CD4-positive, alpha-beta T cell treated with Interleukin-17A for 1 hour (primary cell): ENCODE results near the gene KCNJ16.

Experiments used
- DNase-seq: peaks from one replicate; pipeline ENCODE4 v3.0.0-alpha.2; 2020

KCNJ16 gene

DNA sequence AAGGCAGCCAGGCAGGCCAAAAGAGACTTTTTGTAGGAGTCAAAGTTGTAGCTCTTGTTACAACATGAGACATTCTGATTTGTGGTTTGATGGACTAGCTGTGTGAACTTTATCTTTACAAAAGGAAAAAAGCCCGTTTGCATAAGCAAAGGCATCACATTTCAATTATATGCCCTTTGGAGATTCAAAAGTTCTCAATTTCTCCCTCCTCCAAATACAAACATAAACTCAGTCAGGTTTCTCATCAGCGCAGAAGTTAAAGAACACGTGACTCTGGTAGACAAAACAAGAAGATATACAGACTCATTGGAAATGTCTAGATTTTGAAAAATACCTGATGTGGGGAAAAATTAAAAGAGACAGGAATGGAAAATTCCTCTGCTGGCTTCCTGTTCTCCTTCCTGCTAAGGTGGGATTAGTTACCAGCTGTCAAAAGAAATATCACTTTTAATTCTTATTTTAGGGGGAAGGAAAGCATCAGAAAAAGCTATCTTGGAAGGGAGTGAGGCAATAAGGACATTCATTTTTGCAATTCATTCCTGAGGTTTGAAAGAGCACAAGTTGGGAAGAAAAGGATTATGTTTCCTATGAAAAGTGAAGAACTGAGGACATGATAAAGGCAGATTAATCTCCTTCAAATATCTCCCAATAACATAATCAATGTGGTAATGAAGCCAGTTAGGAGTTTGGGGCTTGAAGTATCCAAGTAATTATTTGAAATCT is 4.6 kb upstream of the KCNJ16 start:
- no peak for DNase-seq

DNA sequence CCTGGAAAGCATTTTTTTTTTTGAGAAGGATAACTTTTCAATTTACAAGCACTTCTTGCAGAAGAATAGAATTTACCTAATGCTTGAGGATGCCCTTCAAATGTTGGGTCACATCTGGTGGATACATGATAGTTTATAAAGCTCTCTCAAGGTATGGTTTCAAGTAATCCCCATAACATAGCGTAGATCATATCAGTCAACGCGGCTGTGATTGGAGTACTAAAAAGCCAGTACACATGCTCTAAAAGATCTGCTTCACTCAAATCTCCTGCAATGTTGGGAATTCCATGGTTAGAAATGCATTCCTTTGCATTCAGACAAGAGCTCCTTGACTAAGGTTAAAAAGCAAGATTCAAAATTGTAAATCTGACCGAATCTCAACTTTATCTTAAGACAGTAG is 3.9 kb upstream of the KCNJ16 start:
- DNase-seq: no peak

DNA sequence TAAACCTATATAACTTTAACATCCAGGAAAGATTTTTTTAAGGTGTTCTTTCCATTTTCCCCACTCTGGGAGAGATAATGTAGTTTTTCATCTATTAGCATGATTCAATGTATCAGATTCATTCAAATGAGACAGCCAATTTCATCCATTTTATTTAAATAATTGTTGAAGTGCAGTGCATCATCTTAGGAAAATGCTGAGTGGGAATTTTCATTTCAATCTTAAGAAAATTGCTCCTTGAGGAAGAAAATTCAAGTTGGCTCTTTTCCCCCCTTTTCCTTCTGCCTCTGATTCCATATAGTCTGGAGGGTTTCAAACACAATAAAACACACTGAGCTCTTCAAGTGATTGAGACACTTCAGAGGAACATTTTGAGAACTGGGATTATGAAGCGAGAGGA is 3.4 kb upstream of the KCNJ16 start:
- DNase-seq: no peak

DNA sequence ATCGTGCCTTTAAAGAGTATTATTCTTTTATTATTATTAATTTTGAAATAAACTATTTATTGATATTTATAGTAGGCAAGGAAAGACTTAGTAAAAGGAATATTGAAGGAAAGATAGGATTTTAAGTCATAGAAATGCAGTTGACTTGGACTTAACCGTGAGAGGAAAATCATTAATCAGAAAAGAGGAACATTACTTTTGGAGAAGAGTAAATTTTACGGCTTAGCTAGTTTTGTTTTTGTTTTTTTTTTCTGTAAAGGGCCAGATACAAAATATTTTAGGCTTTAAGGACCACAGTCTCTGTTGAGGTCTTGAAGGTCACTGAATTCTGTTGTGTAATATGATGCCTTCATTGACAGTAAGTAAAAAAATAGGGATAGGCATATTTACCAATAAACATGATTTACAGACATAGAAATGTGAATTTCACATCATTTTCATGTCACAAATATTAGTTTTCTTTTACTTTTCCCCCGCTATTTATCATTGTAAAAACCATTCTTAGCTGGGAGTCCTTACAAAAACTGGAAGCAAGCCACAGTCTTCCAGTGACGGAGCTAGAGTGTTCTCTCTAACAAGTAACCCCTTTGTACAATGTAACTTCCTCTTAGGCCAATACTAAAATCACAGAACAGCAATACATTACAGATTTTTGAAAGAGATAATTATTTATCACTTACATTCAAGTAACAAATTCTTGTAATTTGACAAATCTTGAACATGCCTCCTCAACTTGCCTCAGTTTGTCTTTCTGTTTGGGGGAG is 2.3 kb upstream of the KCNJ16 start:
- no peak for DNase-seq

DNA sequence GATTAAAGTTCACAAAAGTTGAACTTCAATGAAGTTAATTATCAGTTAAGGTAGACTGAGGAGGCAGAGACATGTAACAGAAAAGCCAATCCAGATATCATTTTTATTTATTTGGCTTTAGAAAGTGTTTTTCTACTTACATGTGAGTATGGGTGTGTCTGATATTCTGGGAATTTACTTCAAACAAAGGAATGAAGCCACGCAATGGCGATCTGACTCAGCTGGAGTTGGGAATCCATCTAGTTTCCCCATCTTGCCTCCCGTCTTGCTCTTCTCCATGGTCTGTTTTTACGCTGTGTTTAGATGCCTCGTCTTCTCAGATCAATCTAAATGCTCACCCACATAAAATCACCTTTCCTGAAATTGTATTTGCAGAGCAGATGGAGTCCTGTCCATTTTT is 1.7 kb upstream of the KCNJ16 start:
- no peak for DNase-seq

DNA sequence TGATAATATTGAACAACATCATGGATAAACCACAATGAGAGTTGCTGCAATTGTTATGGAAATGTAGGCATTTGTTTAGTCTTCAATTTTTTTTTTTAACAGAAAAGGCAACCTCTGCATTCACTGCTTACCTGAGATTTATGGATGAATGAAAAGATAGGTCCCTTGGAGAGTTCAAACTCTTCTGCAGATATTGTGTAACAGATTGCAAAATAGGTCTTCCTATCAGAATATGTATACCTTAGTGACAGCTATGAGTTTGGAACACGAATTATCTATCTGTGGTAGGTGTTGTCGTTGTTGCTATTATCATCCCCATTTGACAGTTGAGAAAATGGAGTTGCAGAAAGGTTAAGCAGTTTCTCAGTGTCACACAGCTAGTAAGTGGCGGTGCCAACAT is 1.2 kb upstream of the KCNJ16 start:
- DNase-seq: no peak

DNA sequence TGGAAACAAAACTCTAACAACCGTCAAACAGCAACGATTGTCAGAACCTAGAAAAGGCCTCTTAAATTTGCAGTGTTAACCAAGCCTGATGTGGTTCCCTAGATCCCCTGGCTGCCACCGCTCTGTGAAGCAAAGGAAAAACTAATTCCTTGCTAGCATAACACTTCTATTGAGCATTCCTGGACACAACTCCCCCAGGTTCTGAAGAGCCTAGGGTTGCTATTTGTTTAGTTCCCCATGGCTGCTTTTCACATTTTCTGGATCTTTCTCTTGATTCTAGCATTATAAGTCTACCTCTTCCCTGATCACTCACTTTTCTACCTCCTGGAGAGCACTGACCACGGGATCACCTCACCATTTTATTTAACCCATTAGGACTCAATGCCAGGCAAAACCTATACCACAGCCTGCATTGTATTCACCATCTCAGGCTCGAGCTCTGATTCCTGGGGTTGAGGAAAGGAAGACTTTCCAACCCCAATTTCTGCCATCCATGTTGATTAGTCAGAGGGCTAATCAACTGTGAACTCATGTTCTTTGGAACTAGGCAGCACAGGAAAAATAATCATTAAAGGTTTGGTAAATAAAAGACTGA is 692 bp upstream of the KCNJ16 start:
- DNase-seq: no peak

DNA sequence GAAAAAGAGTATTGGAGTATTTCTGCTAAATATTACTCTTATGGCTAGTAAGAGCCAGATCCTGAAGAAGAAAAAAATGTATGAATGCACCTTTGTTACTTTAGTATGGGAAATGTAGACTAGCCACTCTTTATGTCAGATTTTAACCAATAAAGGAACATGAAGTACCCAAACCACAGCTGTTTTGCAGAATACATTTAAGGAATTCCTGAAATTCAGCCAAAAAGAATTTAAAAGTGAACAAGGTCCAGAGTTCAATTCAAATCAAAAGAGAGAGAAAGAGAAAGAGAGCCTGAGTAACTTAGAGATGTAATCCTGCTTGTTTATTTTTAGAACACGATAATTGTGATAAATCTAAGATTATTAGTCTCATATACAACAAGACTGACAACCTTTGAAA is 1.2 kb downstream of the KCNJ16 start:
- no peak for DNase-seq

DNA sequence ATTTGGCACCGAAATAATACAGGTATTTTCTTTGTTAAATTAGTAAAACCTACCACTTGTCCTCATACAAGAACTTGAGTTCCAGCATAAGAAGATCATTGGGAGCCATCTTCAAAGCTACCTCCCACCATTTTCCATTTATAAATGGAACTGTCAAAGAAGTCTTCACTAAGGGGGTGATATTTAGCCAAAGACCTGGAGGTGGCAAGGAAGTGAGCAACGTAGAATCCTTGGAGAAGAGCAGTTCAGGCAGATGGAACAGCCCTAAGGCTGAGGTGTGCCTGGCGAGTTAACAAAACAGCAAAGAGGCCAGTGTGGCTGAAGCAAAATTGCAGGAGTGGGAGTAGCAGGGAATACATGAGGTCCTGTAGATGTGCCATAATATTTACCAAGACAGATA is 1.8 kb downstream of the KCNJ16 start:
- no peak for DNase-seq

DNA sequence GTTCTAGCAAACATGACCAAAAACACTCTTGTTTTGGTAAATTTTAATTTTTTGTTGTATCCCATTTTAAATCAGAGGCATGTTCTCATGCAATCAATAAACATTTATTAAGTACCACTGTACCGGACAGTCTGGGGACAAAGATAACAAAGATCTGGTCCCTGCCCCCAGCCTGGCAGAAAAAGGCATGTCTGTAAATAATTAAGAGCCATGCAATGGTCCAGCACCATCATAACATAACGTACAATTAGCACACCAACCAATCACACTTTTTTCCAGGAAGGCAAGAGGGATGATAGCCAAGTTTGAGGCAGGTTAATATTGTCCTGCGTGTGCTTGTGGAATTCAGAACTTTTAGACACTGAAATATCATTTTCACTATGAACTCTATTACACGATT is 3.5 kb downstream of the KCNJ16 start:
- DNase-seq: no peak

DNA sequence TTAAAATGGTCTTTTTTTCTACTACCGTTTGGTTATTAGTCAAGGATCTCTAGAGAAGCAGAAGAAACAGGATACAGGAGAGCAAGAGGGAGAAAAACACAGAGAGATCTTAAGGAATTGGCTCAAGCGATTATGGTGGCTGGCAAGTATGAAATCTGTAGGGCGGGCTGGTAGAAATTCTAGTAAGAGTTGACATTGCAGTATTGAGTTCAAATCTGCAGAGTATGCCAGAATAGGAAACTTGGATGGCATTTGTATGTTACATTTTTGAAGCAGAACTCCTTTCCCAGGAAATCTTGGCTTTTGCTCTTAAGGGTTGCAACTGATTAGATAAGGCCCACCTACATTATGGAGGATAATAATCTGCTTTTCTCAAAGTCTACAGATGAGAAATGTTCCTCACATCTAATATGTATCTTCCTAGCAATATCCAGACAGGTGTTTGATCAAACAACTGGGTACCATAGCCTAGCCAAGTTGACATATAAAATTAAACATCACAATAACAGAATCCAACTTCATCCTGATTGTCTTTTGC is 4.0 kb downstream of the KCNJ16 start:
- DNase-seq: no peak

DNA sequence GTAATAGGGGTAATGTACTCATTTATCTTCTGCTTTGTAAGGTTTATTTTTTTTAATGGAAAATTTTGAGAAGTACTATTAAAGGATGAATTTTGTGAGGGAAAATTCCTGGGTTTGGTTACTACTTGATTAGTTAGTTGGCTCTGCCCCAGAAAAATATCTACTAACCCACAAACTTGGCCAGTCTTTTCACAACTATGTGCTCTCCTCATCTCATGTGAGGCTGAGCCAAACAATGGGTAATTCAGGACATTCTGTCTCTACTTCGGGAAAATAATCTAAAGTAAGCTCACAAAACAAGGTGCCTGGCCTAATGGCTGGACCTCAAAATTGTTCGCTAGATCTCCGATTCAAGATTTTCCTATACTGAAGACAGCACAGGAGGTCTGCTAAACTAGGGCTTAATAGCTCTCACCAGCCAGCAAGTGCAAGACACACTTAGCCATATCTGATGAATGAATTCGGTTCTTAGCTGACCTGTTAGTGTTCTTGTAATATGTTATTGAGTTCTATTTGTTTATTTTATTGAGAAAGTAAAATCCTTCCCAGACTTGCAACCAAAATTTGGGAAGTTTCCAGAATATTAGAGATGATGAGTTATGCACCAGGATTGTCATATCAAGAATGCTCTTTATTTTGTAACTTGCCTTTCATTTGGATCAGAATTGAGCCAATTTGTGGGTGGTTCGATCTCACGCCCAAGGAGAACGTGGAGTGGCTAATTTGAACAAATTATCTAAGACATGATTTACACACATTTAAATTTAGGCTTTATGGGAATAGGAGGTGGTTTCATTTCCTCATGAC is 5.7 kb downstream of the KCNJ16 start:
- DNase-seq: no peak

DNA sequence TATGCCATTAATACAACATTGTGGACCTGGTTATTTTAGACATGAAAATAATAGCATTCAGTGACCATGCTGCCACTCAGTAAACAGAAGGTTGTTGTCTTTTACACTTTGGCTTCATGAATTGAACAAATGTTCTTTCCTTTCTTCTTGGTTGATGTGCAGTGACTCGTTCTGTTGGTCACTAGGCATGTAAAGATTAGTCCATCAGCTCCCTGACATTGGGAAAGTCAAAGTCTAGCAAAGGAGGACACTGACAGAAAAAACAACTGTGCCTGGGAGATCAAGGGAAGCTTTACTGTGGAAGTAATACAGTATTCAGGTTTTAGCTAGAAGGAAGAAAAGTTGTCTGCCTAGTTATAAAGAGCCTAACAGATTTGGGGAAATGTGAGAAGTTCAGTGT is 6.9 kb downstream of the KCNJ16 start:
- no peak for DNase-seq

DNA sequence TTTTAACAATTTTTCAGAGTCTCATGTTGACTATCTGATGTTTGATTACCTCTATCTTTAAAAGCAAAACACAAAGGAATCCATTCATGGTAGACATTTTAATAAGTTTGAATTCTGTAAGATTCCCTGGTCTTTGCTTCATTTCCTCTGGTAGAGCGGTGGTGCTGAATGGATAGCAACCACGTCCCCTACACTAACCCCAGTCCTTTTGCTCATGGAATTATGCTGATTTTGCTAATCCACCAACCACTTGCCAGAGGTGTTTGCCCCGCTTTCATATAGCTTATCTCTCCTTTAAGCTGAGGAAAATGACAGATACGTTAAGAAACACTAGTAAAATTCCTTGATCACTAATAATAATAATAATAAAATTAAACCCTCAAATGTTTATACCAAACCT is 9.5 kb downstream of the KCNJ16 start:
- no peak for DNase-seq

DNA sequence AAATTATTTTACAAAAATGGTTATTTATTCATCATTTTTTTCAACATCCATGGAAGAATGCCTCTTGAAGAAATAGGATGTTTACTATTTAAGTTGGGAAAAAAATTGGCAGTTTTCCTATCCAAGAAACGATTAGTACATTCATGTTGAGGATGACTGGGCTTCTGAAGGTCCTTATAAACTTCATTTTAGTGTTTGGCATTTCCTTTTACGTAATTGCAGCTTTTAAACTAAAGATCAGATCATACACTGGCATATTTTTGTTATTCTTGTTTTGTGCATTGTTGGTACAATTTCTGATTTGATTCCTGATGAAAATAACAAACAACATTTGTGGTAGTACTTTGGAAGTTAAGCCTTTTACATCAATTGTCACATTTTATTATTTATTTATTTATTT is 11.5 kb downstream of the KCNJ16 start:
- DNase-seq: no peak

DNA sequence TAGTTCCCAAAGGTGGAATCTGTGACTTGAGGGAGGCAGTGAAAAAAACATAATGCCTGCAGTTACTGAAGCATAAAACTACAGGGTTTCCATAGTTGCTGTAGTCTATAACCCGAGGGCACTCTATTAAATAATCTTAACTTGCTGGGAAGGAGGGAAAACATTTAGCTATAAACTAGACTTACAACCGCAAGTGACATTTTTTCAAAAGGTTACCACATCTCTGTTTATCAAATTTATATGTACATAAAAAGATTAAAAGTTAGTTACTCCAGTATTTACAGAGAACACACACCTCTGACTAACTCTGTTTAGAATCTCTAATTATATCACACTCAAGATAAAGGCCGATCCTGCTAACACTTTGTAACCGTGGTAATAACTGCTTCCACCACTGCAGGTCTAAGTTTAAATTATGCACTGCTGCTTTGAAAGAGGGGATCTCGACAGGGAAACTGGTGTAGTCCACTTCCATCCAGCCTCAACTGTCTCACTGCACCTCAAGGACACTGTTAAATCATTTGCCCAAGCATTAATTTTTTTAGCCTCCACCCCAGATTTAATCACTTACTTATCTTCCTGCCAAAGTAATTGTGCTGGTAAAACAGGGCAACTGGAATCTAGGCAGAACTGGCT is 14.6 kb downstream of the KCNJ16 start:
- no peak for DNase-seq

DNA sequence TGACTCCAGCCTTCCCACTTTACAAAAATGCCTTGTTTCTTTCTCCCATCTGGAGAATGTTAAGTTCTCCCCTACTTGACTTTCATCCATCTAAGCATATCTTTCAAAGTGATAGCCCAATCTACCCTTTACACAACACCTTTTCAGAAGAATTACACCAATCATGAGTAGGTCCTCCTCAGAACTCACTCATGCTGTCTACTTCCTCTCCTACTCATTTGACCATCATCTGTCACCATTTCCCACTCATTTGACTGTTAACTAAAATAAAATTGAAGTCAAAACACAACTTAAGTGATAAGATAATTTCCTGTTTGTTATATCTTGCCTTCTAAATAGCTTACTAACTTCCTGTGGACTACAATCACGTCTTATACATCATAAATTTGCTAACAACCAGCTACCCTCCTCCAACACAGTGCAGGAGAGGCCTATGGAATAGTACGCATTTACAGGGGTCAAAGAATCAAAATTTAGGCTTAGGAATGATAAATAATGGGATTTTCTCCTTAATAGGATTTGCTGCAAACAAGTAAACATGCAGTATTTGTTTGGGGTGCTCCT is 16.1 kb downstream of the KCNJ16 start:
- DNase-seq: no peak

DNA sequence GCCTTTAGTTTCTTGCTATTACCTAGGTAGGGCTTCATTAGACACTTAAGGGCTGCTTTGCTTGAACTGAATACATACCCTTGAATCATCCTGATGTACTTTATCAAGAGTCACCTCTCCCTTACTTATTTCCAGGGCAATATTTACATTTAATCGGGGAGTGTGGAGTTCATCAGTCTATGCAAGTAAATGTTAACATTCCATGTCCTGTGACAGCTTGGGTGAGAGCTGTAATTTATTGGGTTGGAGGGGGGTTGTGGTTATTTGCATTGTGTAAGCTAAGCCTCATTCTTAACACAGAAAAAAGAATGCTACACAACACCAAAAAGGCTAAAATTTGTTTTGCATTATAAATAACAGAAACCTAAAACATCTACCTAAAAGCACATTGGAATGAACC is 16.7 kb downstream of the KCNJ16 start:
- no peak for DNase-seq

DNA sequence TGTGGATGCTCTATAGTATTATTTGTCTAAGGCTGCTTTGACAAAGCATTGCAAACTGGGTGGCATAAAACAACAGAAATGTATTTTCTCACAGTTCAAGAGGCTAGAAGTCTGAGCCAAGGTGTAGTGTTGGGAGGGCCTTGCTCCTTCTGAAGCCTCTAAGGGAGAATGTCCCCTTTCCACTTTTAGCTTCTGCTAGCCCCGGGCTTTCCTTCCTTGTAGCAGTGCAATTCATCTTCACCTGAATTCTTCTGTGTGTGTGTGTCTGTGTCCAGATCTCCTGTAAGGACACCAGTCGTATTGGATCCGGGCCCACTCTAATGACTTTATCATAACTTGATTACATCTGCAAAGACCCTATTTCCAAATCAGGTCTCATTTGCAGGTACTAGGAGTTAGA is 18.1 kb downstream of the KCNJ16 start:
- DNase-seq: no peak

DNA sequence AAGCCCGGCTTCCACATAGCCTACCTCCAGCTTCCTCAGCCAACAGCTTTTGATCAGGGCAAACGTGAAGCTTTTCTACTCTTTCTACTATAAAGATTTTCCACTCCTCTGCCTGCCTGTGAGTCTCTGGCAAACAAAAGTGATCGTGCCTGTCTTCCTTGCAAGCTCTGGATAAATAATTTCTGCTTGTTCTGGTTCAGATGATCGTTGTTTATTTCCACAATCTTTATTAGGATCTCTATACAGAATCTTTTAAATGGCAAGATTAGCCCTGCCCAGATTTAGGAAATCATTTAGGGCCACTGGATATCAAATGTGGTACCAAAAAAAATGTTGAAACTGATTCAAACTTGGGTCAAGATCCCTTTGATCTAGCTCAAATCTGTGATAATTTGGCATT is 20.4 kb downstream of the KCNJ16 start:
- DNase-seq: no peak

DNA sequence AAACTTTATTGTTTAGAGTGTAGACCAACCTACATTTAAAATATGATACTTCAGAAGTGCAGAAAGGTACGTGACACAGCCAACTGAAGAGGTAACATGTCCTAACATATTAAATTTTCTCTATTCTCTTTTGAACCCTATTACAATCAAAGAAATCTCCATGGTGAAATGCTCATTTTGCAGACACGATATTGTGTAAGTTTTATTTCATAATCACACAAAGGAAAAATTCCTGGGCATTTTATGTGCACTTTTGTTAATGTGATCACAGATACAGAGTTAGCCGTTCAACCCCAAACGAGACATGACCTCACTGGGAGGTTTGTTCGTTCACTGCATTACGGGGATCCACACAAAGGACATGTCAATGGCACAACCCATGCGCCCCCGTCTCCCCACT is 21.8 kb downstream of the KCNJ16 start:
- DNase-seq: no peak

DNA sequence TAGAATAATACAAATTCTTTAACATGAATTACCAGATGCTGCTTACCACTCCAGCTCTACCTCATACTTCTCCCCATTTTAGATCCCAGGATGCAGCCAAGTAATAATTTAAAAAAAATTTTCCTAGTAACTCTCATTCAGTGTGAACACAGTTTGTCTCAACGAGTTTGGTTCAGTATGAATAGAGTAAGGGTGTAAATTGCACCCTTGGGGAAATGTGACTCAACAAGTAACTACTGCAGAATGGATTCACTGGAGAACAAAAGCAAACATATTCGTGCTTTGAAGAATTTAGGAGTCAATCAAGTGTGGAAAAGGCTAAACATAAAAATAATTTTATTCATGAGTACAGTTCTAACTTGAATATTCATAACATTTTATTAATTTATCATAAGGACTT is 23.0 kb downstream of the KCNJ16 start:
- no peak for DNase-seq
